NOMO-1 (cell line): Measurements from ENCODE around the gene PHF10.
"Not testable (repeated sequence)": the region's sequence is repeated elsewhere in the genome, so short reads cannot be mapped to it uniquely, and the experiment has no call there.

Source experiments
- DNase-seq, 2 experiments: peaks; one replicate each; lab custom pipeline; 2025; ENCODE audit not compliant: unreplicated experiment in 2 of 2; lab: John Stamatoyannopoulos, UW

PHF10 gene

DNA sequence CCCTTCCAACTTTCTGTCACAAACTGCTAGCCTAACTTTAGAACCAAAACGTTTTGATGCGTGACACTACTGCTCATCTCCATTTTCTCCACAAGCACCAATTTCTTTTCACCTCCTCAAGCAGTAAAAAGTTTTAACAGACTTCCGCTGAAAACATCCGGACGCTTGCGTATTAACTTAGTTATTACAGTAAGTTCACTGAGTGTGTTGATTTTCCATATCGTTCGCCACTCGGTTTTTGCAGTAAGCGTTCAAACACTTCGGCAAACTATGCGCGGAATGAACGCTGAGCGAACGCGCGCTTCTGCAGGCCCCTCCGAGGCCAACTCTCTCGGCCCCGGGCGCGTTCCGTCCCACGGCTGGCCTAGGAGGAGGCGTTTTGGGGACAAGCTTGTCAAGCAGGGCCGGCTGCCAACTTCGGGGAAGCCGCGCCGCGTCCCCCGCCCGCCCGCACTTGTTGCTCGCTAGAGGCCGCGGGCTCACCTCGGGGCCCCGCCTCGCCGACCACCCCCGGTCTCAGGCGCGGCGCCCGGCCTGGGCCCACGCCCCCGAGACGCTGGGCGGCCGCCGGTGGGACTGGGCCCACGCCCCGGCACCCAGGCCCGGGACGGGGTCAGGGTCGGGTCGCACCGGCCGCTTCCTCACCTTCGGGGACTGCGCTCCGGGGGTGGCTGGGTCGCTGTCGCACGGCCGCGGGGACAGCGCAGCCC is 945 bp downstream of the PHF10 start:
- DNase-seq, result peak; percentile 31 to 57

- peak; percentile 51 for DNase-seq
These were observed 1.7 kb downstream of the PHF10 start for GRCh38 chr6:169722362-169723199.

- DNase-seq, result peak; percentile 30 to 51
These were observed 4.0 kb downstream of the PHF10 start for GRCh38 chr6:169720207-169720855.

DNA sequence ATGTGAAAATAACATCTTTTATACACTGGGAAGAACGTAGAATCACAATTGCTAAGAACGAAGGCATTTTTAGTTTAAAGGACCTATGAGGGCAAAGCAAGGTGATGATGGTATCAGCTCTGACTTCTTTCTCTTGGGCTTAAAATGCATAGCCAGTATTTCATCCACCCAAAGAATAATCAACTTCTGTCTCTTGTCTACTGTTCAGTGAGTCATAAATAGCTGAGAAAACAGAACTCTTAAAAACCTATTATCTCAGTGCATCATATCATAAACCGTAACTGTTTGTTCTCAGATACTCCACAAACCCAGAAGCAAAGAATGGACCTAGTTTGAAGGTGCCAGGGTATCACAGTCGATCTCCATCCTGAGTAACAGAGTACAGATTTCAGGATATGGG is 5.2 kb downstream of the PHF10 start:
- DNase-seq, result no peak

- no peak for DNase-seq
These were observed 9.7 kb downstream of the PHF10 start for GRCh38 chr6:169714595-169714994.

- DNase-seq, result no peak
These were observed 10.1 kb downstream of the PHF10 start for GRCh38 chr6:169714178-169714577.

DNA sequence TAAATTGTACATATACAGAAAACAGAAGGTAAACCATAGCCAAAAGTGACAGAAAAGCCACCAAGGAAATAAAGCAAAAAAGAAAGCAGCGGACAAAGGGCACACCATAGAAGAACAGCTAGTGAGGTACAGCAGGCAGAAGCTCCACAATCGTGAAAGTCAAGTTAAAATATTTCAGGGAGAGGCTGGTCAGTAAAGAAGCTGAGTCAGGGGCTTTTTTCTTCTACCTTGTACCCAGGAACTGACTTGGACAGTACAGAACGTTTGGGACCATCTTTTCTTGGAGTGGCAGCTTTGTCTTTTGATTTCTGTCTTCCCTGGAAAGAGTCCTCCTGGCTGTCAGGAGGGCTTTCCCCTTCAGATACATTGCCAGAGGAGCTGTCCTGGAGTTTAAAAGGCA is 14.3 kb downstream of the PHF10 start:
- no peak for DNase-seq

DNA sequence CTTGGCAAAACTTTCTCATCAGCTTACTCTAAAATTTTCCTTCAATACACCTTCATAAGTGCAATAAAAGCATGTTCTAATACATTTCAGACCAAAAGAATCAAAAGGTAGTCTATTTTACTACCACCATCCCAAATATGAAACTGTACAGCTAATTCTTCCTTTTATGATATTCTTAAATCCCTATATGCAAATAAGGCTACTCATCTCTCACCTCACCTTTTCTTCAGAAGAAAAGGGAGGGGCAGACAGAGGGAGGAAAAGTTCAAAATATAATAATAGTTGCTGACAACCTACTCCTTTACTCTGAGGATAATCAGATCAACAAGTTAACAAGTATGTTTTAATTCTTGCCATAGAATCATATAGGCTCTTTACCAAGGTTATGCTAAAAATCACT is 15.0 kb downstream of the PHF10 start:
- no peak for DNase-seq

- DNase-seq, result no peak
These were observed 16.5 kb downstream of the PHF10 start for GRCh38 chr6:169707772-169708171.

DNA sequence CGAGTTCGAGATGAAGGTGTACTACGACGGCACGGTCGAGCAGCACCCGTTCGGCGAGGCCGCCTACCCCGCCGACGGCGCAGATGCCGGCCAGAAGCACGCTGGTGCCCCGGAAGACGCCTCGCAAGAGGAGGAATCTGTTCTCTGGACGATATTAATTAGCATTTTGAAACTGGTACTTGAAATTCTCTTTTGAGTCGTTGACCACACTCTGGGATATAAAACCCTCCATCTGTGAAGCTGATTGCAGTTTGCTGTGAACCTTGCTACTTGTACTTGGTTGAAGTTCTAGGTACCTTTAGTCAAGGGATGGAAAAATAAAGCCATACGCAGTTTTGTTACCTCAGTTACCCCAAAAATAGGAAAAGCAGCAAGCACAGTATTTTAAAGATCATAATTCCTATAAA is 21.5 kb downstream of the PHF10 start:
- peak in 1 of 2 experiments; percentile 27 for DNase-seq

GRCh38 chr6:169701954-169702839 is 22.1 kb downstream of the PHF10 start, which contains the start of the genes C6orf120 and WDR27:
TSS of gene C6orf120 (plus strand) at chr6:169702126. CDS start at chr6:169702460, 334 bp downstream.
TSS of gene WDR27 (minus strand) at chr6:169702029. CDS start at chr6:169689005, 13,024 bp downstream.
- peak; percentile 95 to 98 for DNase-seq

DNA sequence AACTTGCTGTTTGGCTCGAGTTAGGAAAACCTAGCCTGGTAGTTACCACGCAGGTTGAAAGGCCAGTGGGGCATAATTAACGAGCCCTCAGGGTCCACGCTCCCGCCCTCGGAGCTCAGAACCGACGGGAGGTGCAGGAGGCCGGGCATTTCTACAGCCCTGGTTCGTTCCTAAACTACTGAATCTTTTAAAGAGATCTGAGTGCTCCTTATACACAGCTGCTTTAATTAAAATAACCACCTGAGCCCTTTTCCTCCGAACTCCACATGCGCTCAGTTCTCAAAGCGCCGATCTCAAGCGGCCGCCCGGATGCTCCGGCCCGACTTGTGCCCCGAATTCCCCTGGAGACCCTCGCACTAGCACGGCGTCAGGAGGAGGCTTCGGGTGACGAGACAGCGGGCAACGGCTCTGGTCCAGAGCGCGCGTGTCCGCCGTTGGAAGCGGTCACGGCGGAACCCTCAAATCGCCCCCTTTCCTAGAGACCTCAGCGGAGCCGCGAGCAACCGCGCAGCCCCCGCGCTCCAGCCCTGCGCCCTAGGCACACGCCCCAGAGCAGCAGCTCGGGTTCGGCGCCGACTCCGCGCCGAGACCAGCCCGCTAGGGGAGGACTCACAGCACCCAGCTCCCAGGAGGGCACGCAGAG is 22.9 kb downstream of the PHF10 start:
- DNase-seq, result peak in 1 of 2 experiments; percentile 29

GRCh38 chr6:169700296-169700695 is 24.0 kb downstream of the PHF10 start:
- peak; percentile 13 to 62 for DNase-seq

- DNase-seq, result not testable (repeated sequence)
These were observed 27.2 kb downstream of the PHF10 start for GRCh38 chr6:169697115-169697514.

DNA sequence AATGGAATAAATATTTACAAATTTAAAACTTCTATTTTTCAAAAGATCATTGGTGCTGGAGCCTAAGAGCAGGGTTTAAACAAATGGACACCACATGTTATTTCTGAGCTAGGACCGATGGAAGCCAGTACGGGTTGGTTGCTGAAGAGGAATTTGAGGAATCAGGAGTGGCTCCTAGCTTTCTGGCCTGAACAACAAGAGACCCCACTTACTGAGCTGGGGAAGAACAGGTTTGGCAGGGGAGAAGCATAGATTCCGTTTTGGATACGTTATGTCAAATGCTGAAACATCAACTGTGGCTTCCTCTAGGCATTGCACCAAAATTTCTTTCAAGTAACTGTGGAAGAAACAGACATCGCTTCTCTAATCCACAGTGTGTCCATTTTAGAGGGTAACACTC is 29.2 kb downstream of the PHF10 start:
- no peak for DNase-seq

GRCh38 chr6:169692516-169692915 is 31.8 kb downstream of the PHF10 start:
- DNase-seq, result no peak

DNA sequence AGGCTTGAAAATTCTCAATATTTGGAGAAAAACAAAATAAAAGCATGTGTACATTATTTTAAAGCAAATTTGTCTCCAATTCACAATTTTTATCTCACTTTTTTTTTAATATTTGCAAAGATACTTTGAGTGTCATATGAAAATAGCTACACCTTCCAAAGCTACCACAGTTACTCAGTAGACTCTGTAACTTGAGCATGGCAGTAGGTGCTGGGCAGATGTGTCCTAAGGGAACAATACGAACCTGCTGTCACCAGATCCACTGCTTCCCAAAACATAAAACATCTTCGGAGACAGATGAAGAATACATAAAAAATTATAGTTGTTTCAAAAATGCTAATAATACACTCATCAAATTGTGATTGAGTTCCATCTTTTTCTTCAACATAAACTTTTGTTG is 33.0 kb downstream of the PHF10 start:
- no peak for DNase-seq

DNA sequence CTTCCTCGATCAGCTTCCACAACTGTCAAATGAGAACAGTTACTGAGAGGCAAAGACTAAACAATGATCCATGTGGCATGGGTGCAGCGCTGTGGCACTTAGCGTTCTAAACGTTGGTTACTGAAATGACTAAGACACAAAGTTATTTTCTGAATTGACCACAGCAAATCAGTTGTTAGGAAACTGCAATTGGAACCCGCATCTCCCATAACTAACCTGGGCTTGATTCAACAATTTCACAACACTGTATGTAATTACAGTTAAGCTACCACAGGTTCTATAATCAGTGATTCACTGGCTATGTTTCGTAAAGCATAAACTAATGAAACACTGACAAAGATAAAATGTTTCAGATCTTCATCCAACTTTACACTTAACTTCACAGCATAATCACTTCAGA is 35.0 kb downstream of the PHF10 start:
- peak; percentile 78 to 88 for DNase-seq

- DNase-seq, result no peak
These were observed 38.4 kb downstream of the PHF10 start for GRCh38 chr6:169685860-169686259.

DNA sequence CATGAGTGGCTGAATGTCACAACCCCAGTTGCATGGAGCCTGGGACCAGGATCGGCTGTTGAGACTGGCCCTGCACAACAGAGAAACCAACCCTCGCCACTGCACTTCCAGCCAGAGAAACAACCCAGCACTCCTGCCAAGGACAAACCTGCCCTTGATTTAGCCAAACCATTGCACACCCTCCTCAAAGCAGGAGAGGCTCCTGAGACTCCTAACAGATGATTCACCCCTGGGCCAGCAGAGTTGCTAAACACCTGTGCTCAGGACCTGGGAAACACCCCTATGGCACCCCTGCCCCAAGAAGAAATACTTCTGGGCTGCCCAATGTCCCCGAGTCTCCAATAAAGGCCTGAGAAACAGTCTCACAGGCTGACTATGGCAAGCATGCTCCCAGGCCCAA is 40.2 kb downstream of the PHF10 start:
- no peak for DNase-seq
